ENCODE results near the gene TSPAN31.

TSPAN31 gene

GRCh38 chr12:57724003-57724935 lies 20.6 kb upstream of the TSPAN31 start:
- no peak for DNase-seq (ENCODE audit: insufficient read length)
- TF ChIP-seq POLR2A (IDR thresholded peaks at IDR 0.05; ENCODE audit: low read depth, low read length) (no peak), POLR2AphosphoS5 (IDR thresholded peaks at IDR 0.05; ENCODE audit: low read depth, low read length) (no peak), TAF1 (IDR thresholded peaks at IDR 0.05; ENCODE audit: borderline replicate concordance, low read depth, low read length) (no peak)
- no peak for FAIRE-seq

DNA sequence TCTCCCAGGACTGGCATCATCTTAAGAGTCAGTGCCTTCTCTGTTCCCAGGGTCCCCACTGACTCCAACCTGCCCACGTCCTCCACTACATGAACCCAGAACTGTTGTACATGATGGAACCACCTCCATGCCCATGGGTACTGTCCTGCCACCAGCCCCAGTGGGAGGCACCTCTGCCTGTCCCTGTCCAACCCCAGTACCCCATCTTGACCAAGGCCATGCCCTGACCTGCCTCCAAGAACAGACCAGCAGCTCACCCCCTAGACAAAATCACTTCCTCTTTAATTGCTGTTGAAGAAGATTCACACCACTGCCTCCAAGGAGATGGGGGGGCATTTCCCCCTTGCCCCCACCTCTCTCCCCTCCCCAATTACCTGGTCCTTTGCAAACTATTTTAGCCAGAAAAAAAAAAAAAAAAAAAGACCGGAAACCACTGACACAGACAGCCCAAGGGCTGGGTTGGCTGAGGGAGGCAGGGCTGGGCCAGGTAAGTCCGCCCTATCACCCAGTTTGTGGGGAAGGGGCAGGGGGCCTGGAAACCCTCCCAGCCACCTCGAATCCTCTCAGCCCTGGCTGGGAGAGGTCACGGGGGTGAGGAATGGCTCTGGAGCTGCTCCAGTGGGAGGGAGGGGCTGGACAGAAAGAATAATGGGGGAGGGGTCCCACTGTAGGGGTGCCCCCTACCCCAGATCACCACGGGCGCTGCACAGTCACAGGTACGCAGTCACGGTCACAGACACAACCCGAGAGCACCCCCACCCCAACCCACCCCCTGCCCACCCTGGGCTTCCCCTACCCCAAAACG lies 19.7 kb upstream of the TSPAN31 start:
- DNase-seq (ENCODE audit: insufficient read length): no peak
- TF ChIP-seq TAF1 (IDR thresholded peaks at IDR 0.05; ENCODE audit: borderline replicate concordance, low read depth, low read length) (no peak), POLR2A (IDR thresholded peaks at IDR 0.05; ENCODE audit: low read depth, low read length) (no peak), POLR2AphosphoS5 (IDR thresholded peaks at IDR 0.05; ENCODE audit: low read depth, low read length) (0 out of 2 replicates have a peak, but pooled peaks have one; percentile 31)
- FAIRE-seq: no peak

DNA sequence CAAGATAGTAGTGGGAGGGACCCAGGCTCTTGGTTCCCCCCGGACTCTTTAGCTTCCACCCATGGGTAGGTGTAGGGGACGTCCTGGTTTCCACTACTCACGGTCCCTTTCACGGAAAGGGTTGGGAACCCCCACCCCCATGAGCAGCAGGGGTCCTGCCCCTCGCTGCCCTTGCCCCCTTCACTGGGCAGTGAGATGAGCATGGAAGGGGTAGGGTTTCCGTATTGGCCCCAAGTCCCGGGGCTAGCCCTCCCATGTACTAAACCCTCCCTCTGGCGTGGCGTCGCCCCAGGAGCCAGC lies 19.0 kb upstream of the TSPAN31 start:
- no peak for TF ChIP-seq POLR2A (IDR thresholded peaks at IDR 0.05; ENCODE audit: low read depth, low read length)
- TF ChIP-seq POLR2AphosphoS5 (IDR thresholded peaks at IDR 0.05; ENCODE audit: low read depth, low read length): no peak
- TF ChIP-seq TAF1 (IDR thresholded peaks at IDR 0.05; ENCODE audit: borderline replicate concordance, low read depth, low read length): no peak
- no peak for DNase-seq (ENCODE audit: insufficient read length)
- no peak for FAIRE-seq

GRCh38 chr12:57726151-57726883 lies 18.5 kb upstream of the TSPAN31 start:
- DNase-seq (ENCODE audit: insufficient read length) (peak; percentile 14), FAIRE-seq (no peak)
- TF ChIP-seq POLR2AphosphoS5 (IDR thresholded peaks at IDR 0.05; ENCODE audit: low read depth, low read length) (no peak), POLR2A (IDR thresholded peaks at IDR 0.05; ENCODE audit: low read depth, low read length) (no peak), TAF1 (IDR thresholded peaks at IDR 0.05; ENCODE audit: borderline replicate concordance, low read depth, low read length) (no peak)

DNA sequence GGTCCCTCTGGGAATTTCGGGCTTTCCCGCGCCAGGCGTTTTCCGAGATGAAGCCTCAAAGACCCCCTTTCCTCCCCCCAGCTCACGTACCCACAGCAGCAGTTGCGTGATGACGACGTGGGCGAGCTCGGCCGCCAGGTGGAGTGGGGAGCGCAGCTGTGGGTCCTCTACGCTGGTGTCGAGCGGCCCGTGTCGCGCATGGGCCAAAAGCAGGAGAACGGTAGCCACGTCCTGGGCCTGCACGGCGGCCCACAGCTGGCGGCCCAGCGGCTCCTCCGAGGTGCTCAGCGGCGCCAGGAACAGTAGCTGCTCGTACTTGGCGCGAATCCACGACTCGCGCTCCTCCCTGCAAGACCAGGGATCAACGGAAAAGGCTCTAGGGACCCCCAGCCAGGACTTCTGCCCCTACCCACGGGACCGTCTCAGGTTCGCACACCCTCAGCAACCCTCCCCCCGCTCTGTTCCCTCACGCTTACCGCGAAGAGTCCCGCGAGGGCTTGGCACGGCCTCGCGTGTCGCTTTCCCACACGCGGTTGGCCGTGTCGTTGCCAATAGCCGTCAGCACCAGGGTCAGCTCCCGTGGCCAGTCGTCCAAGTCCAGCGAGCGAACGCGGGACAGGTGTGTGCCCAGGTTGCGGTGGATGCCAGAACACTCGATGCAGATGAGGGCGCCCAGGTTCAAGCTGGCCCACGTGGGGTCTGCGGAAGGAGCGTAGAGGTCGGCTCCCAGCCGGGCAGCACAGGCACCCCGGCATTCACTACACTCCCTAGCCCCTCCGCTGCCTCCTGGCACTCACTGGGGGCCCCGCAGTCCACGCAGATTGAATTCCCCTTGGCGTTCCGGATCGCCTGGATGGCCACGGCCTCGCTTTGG lies 17.7 kb upstream of the TSPAN31 start:
- no peak for TF ChIP-seq POLR2A (IDR thresholded peaks at IDR 0.05; ENCODE audit: low read depth, low read length)
- no peak for TF ChIP-seq TAF1 (IDR thresholded peaks at IDR 0.05; ENCODE audit: borderline replicate concordance, low read depth, low read length)
- TF ChIP-seq POLR2AphosphoS5 (IDR thresholded peaks at IDR 0.05; ENCODE audit: low read depth, low read length): no peak
- peak; percentile 13 for DNase-seq (ENCODE audit: insufficient read length)
- no peak for FAIRE-seq

DNA sequence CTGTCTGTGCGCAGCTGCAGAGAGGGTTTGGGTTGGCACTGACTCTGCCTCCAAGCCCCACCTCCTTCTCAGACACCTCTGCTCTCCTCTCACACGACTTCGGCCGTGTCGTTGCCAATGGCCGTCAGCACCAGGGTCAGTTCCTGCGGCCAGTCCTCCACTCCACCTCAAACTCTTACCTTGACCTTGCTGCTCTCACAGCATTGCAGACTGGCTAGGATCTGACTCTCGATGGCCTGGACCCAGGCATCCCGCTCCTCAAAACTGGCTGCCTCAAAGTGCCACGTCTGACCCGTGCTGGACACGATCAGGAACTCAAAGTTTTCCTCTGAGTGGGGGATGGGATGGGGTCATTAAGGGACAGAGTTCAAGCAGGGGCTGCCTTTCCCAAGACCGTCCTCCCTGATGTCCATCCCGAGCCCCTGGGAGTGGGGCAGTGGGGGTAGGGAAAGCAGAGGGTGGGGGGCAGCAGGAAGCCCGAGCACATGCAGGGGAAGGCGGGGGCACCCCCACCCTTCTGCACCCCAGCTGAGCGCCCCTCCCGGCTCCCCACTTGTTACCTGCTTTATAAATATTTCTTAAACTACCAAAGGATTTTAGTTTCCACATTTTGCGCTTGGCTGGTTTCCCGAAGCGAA lies 17.0 kb upstream of the TSPAN31 start:
- FAIRE-seq (no peak), DNase-seq (ENCODE audit: insufficient read length) (peak; percentile 7)
- TF ChIP-seq POLR2AphosphoS5 (IDR thresholded peaks at IDR 0.05; ENCODE audit: low read depth, low read length) (no peak), POLR2A (IDR thresholded peaks at IDR 0.05; ENCODE audit: low read depth, low read length) (no peak), TAF1 (IDR thresholded peaks at IDR 0.05; ENCODE audit: borderline replicate concordance, low read depth, low read length) (no peak)

GRCh38 chr12:57729321-57729844 lies 15.5 kb upstream of the TSPAN31 start:
- no peak for TF ChIP-seq POLR2AphosphoS5 (IDR thresholded peaks at IDR 0.05; ENCODE audit: low read depth, low read length)
- TF ChIP-seq TAF1 (IDR thresholded peaks at IDR 0.05; ENCODE audit: borderline replicate concordance, low read depth, low read length): no peak
- no peak for TF ChIP-seq POLR2A (IDR thresholded peaks at IDR 0.05; ENCODE audit: low read depth, low read length)
- no peak for DNase-seq (ENCODE audit: insufficient read length)
- FAIRE-seq: no peak

DNA sequence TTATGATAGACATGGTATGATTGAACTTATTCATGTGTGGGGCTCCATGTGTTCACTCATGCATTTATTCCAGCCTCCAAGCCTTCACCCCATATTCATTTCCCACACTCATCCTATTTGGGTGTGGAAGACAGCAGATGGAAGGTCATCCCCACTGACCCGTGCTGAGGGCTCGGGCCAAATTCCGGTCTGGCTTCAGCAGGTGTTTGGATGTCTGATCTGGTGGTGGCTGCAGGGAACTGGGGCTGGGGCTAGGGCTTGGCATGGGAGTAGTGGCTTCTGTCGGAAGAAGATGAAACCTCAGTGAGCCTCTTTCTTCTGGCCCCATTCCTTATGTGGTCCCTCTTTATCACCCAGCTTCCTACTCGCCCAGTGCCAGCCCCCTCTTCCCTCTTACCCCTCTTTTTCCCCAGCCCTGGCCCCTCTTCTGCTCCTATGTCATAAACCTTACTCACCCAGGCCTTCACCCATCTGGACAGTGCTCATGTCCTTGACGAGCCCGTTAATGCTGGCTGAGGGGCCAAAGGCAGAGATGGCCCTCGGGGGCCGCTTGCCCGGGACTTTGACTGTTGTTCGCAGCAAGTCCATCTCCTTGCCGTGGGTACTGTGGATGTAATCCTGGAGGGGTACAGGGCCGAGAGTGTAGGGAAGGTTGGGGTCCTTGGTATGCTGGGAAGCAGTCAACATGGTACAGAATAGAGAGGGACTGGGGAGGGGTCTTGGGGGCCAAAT lies 14.3 kb upstream of the TSPAN31 start:
- TF ChIP-seq TAF1 (IDR thresholded peaks at IDR 0.05; ENCODE audit: borderline replicate concordance, low read depth, low read length): no peak
- no peak for TF ChIP-seq POLR2AphosphoS5 (IDR thresholded peaks at IDR 0.05; ENCODE audit: low read depth, low read length)
- no peak for TF ChIP-seq POLR2A (IDR thresholded peaks at IDR 0.05; ENCODE audit: low read depth, low read length)
- DNase-seq (ENCODE audit: insufficient read length) (no peak), FAIRE-seq (no peak)

DNA sequence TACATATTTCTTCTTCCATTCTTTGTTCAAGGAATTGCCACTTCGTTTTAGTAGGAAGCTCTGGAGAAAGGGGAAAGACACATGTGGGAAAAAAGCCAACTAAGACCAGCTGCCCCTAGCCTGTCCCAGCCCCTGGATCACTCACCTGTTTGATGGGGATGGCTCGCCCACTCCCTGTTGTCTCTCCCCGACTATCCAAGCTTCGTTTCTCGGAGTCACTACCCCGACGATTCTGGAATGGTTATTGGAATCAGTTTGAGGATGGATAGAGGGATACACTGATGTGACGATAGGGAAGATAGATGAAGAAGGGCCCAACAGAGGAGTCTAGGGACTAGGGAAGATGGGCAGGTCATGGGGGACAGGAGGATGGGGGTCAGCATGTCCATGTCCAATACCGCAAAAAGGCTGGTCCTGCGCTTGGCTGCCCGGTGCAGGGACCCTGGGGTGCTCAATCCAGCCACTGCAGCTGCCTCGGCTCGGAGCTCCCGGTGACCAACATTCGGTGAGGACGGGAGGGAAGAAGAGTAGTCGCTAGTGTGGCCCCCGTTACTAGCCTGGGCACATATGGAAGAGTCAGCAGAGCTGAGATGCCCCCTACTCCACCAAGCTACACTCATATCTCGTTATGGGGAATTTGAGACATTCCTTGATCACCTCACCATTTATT lies 13.3 kb upstream of the TSPAN31 start:
- FAIRE-seq (no peak), DNase-seq (ENCODE audit: insufficient read length) (no peak)
- TF ChIP-seq TAF1 (IDR thresholded peaks at IDR 0.05; ENCODE audit: borderline replicate concordance, low read depth, low read length) (no peak), POLR2A (IDR thresholded peaks at IDR 0.05; ENCODE audit: low read depth, low read length) (no peak), POLR2AphosphoS5 (IDR thresholded peaks at IDR 0.05; ENCODE audit: low read depth, low read length) (no peak)
